ENCODE data around the gene RASGRP4. TPM values are rescaled to one million over a fixed set of nuclear protein-coding genes. Genes with fewer than 3 reads are reported as not detected.

RASGRP4 gene
- polyA plus RNA-seq, 2 of the 4 experiments (the other 2 are of a cell fraction) = 0.22 to 0.30 TPM

DNA sequence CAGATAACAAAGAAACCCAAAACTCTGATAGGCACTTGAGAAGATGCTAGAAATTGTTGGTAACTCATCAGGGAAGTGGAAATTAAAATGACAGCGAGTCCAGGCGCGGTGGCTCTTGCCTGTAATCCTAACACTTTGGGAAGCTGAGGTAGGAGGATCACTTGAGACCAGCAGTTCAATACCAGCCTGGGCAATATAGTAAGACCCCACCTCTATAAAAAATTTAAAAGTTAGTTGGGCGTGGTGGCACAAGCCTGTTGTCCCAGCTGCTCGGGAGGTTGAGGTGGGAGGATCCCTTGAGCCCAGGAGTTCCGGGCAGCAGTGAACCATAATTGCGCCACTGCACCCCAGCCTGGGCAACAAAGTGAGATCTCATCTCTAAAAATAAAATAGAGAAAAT is 4.9 kb upstream of the RASGRP4 start:
- H3K4me1 ChIP-seq = peaks cover 6% of the 10 kb centered on the region; the same call in 2 of the 3 replicates
- ChIA-PET POLR2A (interaction anchor here (0.7 kb wide), 2 partner anchors 217 to 674 kb away, joined by 3 read pairs; partner anchors contain the start of gene ACTN4), CTCF (interaction anchor here (0.7 to 2.0 kb wide), 5 partner anchors 27 to 528 kb away, joined by 3 to 9 read pairs (median 3); partner anchors contain the start of gene FAM98C)
- no peak overlapping the region for H3K4me3 ChIP-seq
- ATAC-seq (no peak), FAIRE-seq (peak; percentile 70), DNase-seq (ENCODE audit: low read depth in 1 of 2, low spot score in 1 of 2) (no peak)
- H3K27ac ChIP-seq = no peak overlapping the region
- TF ChIP-seq MAZ (IDR thresholded peaks at IDR 0.05; ENCODE audit: borderline replicate concordance, low read depth, low read length) = no peak
- TF ChIP-seq, protein P1, sequence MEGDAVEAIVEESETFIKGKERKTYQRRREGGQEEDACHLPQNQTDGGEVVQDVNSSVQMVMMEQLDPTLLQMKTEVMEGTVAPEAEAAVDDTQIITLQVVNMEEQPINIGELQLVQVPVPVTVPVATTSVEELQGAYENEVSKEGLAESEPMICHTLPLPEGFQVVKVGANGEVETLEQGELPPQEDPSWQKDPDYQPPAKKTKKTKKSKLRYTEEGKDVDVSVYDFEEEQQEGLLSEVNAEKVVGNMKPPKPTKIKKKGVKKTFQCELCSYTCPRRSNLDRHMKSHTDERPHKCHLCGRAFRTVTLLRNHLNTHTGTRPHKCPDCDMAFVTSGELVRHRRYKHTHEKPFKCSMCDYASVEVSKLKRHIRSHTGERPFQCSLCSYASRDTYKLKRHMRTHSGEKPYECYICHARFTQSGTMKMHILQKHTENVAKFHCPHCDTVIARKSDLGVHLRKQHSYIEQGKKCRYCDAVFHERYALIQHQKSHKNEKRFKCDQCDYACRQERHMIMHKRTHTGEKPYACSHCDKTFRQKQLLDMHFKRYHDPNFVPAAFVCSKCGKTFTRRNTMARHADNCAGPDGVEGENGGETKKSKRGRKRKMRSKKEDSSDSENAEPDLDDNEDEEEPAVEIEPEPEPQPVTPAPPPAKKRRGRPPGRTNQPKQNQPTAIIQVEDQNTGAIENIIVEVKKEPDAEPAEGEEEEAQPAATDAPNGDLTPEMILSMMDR (IDR thresholded peaks at IDR 0.05) = no peak
- TF ChIP-seq, protein P2, sequence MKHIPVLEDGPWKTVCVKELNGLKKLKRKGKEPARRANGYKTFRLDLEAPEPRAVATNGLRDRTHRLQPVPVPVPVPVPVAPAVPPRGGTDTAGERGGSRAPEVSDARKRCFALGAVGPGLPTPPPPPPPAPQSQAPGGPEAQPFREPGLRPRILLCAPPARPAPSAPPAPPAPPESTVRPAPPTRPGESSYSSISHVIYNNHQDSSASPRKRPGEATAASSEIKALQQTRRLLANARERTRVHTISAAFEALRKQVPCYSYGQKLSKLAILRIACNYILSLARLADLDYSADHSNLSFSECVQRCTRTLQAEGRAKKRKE (CRISPR knock-in tag; IDR thresholded peaks at IDR 0.05; ENCODE audit: low read depth) = no peak
- TF ChIP-seq BHLHE40 (IDR thresholded peaks at IDR 0.05; ENCODE audit: low read depth, low read length) = no peak
- no peak for TF ChIP-seq HOXA7 (CRISPR knock-in tag; IDR thresholded peaks at IDR 0.05)
- no peak for TF ChIP-seq NFE2L2 (conservative IDR thresholded peaks at IDR 0.05; ENCODE audit: low read length)
- TF ChIP-seq ZSCAN20 (CRISPR knock-in tag; IDR thresholded peaks at IDR 0.05) = no peak
- TF ChIP-seq MAFK (IDR thresholded peaks at IDR 0.05; ENCODE audit: partially characterized antibody) = no peak
- TF ChIP-seq RCOR1 (IDR thresholded peaks at IDR 0.05; ENCODE audit: low read depth, low read length) = no peak
- no peak for TF ChIP-seq CHD4 (IDR thresholded peaks at IDR 0.05; ENCODE audit: borderline replicate concordance)
- no peak overlapping the region for H3K4me2 ChIP-seq
- 59% methylated on average over 7 of the region's 7 CpGs for WGBS (ENCODE audit: missing lambda C conversion rate)
- H3K9me3 ChIP-seq = no peaks in the 10 kb centered on the region

DNA sequence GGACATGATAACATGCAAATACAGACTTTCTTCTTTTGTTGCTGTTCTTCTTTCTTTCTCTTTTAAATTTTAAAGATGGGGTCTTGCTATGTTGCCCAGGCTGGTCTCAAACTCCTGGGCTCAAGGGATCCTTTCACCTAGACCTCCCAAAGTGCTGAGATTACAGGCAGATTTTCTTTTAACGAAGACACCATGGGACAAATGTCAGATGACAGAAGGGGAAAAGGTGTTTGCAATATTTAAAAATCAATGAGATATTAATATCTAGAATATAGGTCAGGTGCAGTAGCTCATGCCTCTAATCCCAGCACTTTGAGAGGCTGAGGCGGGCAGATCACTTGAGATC is 3.8 kb upstream of the RASGRP4 start:
- Histone ChIP-seq H3K9me3 (no peaks in the 10 kb centered on the region), H3K27ac (no peak overlapping the region), H3K4me1 (peaks cover 6% of the 10 kb centered on the region; the same call in 2 of the 3 replicates), H3K4me2 (no peak overlapping the region), H3K4me3 (no peak overlapping the region)
- WGBS (ENCODE audit: missing lambda C conversion rate) = 54% methylated on average over 2 of the region's 2 CpGs
- FAIRE-seq (no peak), ATAC-seq (no peak), DNase-seq (ENCODE audit: low read depth in 1 of 2, low spot score in 1 of 2) (no peak)
- TF ChIP-seq RNF2 (IDR thresholded peaks at IDR 0.05; ENCODE audit: borderline replicate concordance, low read depth) (no peak), RFX5 (IDR thresholded peaks at IDR 0.05) (no peak), NPAS2 (CRISPR knock-in tag; IDR thresholded peaks at IDR 0.05; ENCODE audit: borderline replicate concordance) (no peak), HOXB13 (CRISPR knock-in tag; IDR thresholded peaks at IDR 0.05; ENCODE audit: low read depth) (no peak), HEYL (CRISPR knock-in tag; IDR thresholded peaks at IDR 0.05) (no peak), FOSB (CRISPR knock-in tag; IDR thresholded peaks at IDR 0.05) (no peak), ZNF302 (CRISPR knock-in tag; IDR thresholded peaks at IDR 0.05) (no peak), FOSL2 (IDR thresholded peaks at IDR 0.05) (no peak), FOSL2 (CRISPR knock-in tag; IDR thresholded peaks at IDR 0.05) (no peak), GATA3 (IDR thresholded peaks at IDR 0.05; ENCODE audit: borderline replicate concordance) (no peak), EP300 (IDR thresholded peaks at IDR 0.05) (no peak)
- ChIA-PET POLR2A (no interaction called here), CTCF (no interaction called here)

DNA sequence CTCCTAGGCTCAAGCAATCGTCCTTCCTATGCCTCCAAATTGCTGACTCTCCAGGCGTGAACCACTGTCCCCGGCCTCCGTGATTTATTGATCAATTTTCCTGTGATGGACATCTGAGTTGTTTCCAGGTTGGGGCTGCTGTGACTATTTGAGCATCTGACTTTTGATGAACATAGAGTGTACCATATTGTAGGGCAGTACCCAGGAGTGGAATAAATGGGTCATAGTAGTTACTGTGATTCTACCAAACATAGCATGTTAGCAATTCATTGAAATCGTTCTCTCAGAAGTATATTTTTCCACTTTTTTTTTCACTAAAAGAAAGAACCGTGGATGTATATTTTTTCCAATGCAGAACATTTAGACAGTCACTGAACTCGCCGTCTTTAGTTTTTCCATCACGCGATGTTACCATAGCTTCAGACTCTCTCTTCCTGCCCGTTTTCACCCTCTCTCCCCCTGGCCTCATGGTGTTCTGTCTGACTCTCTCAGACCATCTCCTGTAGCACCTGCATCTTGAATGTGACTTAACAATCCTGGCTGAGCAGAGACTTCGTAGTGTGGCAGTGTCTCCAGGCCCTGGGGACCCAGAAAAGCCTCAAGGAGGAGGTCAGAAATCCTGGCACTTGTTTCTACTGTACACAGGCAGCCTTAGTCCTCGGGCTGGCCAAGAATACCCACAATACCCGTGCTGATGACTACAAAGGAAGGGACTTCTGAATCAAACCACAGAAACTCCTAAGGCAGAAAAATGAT is 3.2 kb upstream of the RASGRP4 start:
- 47% methylated on average over 14 of the region's 14 CpGs for WGBS (ENCODE audit: missing lambda C conversion rate)
- H3K4me3 ChIP-seq = no peak overlapping the region
- peaks cover 6% of the 10 kb centered on the region; the same call in 2 of the 3 replicates for H3K4me1 ChIP-seq
- no peak for TF ChIP-seq RCOR1 (IDR thresholded peaks at IDR 0.05; ENCODE audit: low read depth, low read length)
- no peak for TF ChIP-seq POLR2AphosphoS2 (conservative IDR thresholded peaks at IDR 0.05; ENCODE audit: low read length)
- TF ChIP-seq, protein P3, sequence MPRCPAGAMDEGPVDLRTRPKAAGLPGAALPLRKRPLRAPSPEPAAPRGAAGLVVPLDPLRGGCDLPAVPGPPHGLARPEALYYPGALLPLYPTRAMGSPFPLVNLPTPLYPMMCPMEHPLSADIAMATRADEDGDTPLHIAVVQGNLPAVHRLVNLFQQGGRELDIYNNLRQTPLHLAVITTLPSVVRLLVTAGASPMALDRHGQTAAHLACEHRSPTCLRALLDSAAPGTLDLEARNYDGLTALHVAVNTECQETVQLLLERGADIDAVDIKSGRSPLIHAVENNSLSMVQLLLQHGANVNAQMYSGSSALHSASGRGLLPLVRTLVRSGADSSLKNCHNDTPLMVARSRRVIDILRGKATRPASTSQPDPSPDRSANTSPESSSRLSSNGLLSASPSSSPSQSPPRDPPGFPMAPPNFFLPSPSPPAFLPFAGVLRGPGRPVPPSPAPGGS (IDR thresholded peaks at IDR 0.05) = no peak
- TF ChIP-seq GATA3 (IDR thresholded peaks at IDR 0.05; ENCODE audit: borderline replicate concordance) = no peak
- no peak overlapping the region for H3K27ac ChIP-seq
- ChIA-PET POLR2A (no interaction called here), CTCF (interaction anchor here (1.2 to 11.1 kb wide), 3 partner anchors 26 to 48 kb away, joined by 3 to 116 read pairs (median 3); partner anchors contain the start of gene FAM98C)
- DNase-seq (ENCODE audit: low read depth in 1 of 2, low spot score in 1 of 2) (no peak), FAIRE-seq (peak; percentile 86), ATAC-seq (peak in 1 of 2 experiments; percentile 6; a peak in 1 of 6 replicates)
- H3K4me2 ChIP-seq = no peak overlapping the region
- no peaks in the 10 kb centered on the region for H3K9me3 ChIP-seq

All from A549 (cell line).